Measurements from ENCODE around the gene DNAH14. TPM values are rescaled to one million over a fixed set of nuclear protein-coding genes. Genes with fewer than 3 reads are reported as not detected.
"Not testable (repeated sequence)": the region's sequence is repeated elsewhere in the genome, so short reads cannot be mapped to it uniquely, and the experiment has no call there.

DNAH14 gene
- total RNA-seq, 3 donors from 2014 or later = 6.1 to 38.6 (median 23.9) TPM

DNA sequence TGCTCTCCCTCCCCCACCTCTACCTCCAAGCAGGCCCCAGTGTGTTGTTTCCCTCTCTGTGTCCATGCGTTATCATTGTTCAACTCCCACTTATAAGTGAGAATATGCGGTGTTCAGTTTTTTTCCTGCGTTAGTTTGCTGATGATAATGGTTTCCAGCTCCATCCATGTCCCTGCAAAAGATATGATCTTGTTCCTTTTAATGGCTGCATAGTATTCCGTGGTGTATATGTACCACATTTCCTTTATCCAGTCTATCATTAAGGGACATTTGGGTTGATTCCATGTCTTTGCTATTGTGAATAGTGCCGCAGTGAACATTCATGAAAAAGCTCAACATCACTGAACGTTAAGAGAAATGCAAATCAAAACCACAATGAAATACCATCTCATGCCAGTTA, 58.6 kb downstream of the DNAH14 start:
- H3K27me3 ChIP-seq = no peaks in the 10 kb centered on the region
- no peaks in the 10 kb centered on the region for H3K4me1 ChIP-seq
- H3K27ac ChIP-seq = no peak overlapping the region
- no peak overlapping the region for H3K4me3 ChIP-seq
- DNase-seq (ENCODE audit: low spot score in 2 of 2) = no peak
- TF ChIP-seq POLR2A (IDR thresholded peaks at IDR 0.05) (no peak), POLR2AphosphoS5 (IDR thresholded peaks at IDR 0.05) (no peak)
- TF ChIP-seq, protein P1, sequence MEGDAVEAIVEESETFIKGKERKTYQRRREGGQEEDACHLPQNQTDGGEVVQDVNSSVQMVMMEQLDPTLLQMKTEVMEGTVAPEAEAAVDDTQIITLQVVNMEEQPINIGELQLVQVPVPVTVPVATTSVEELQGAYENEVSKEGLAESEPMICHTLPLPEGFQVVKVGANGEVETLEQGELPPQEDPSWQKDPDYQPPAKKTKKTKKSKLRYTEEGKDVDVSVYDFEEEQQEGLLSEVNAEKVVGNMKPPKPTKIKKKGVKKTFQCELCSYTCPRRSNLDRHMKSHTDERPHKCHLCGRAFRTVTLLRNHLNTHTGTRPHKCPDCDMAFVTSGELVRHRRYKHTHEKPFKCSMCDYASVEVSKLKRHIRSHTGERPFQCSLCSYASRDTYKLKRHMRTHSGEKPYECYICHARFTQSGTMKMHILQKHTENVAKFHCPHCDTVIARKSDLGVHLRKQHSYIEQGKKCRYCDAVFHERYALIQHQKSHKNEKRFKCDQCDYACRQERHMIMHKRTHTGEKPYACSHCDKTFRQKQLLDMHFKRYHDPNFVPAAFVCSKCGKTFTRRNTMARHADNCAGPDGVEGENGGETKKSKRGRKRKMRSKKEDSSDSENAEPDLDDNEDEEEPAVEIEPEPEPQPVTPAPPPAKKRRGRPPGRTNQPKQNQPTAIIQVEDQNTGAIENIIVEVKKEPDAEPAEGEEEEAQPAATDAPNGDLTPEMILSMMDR (IDR thresholded peaks at IDR 0.05) = no peak
- intact Hi-C loops (cut with DNase I; ENCODE audit: low total_unique reads) = no loop called here
- H3K36me3 ChIP-seq = no peaks in the 10 kb centered on the region
- H3K9me3 ChIP-seq = peaks cover 0 to 7% of the 10 kb centered on the region in 2 donors

GRCh38 chr1:224989615-224990014, 60.1 kb downstream of the DNAH14 start:
- intact Hi-C loops (cut with DNase I; ENCODE audit: low total_unique reads) = no loop called here
- TF ChIP-seq POLR2AphosphoS5 (IDR thresholded peaks at IDR 0.05) (no peak), POLR2A (IDR thresholded peaks at IDR 0.05) (no peak)
- TF ChIP-seq, protein P1 (IDR thresholded peaks at IDR 0.05) = no peak
- DNase-seq (ENCODE audit: low spot score in 2 of 2) = no peak
- H3K27me3 ChIP-seq = no peaks in the 10 kb centered on the region
- no peak overlapping the region for H3K27ac ChIP-seq
- peaks cover 0 to 9% of the 10 kb centered on the region in 2 donors for H3K9me3 ChIP-seq
- H3K4me3 ChIP-seq = no peak overlapping the region
- H3K36me3 ChIP-seq = no peaks in the 10 kb centered on the region
- H3K4me1 ChIP-seq = no peaks in the 10 kb centered on the region

DNA sequence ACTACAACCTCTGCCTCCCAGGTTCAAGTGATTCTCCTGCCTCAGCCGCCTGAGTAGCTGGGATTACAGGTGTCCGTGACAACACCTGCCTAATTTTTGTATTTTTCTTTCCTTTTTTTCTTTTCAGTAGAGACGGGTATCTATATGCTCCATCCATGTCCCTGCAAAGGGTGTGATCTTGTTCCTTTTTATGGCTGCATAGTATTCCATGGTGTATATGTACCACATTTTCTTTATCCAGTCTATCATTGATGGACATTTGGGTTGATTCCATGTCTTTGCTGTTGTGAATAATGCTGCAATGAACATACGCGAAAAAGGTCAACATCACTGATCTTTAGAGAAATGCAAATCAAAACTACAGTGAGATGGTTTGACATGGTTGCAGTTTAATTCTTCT, 62.1 kb downstream of the DNAH14 start:
- H3K27ac ChIP-seq; DNase-seq (ENCODE audit: low spot score in 2 of 2); H3K27me3 ChIP-seq; H3K4me1 ChIP-seq; H3K4me3 ChIP-seq; intact Hi-C loops (cut with DNase I; ENCODE audit: low total_unique reads); H3K36me3 ChIP-seq: not testable (repeated sequence)
- peaks cover 9 to 18% of the 10 kb centered on the region in 2 donors for H3K9me3 ChIP-seq

DNA sequence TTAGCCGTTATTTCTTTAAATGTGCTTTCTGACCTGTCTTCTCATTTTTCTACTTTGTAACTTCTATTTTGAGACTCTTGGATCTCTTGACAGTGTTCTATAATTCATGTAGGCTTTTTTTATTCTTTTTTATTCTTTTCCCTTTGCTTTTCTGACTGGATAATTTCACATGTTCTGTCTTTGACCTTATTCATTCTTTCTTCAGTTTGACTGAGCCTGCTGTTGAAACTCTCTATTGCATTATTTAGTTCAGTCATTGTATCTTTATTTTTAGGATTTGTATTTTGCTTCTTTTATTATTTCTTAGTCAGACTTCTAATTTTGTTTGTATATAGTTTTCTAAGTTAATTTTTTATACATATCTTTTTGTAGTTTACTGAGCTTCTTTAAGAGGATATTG, 66.1 kb downstream of the DNAH14 start:
- intact Hi-C loops (cut with DNase I; ENCODE audit: low total_unique reads) = no loop called here
- TF ChIP-seq, protein P1 (IDR thresholded peaks at IDR 0.05) = no peak
- TF ChIP-seq POLR2AphosphoS5 (IDR thresholded peaks at IDR 0.05) (no peak), POLR2A (IDR thresholded peaks at IDR 0.05) (no peak)
- no peaks in the 10 kb centered on the region for H3K36me3 ChIP-seq

DNA sequence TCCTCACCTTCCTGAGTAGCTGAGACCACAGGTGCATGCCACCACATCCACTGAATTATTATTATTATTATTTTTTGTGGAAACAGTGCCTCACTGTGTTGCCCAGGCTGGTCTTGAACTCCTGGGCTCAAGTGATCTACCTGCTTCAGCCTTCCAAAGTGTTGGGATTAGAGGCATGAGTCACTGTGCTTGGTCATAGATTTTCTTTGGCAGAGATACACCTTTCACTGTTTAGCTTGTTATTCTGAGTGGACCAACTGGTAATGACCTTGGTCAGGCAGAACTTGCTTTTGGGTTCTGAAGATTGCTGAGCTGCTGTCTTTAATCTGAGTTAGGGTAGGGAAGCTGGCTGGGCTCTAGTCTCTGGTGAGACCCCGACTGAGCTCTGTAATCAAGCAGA, 66.8 kb downstream of the DNAH14 start:
- no peaks in the 10 kb centered on the region for H3K27me3 ChIP-seq
- intact Hi-C loops (cut with DNase I; ENCODE audit: low total_unique reads) = no loop called here
- no peak for DNase-seq (ENCODE audit: low spot score in 2 of 2)
- H3K27ac ChIP-seq = no peak overlapping the region
- TF ChIP-seq POLR2A (IDR thresholded peaks at IDR 0.05) = no peak
- TF ChIP-seq POLR2AphosphoS5 (IDR thresholded peaks at IDR 0.05) = no peak
- TF ChIP-seq, protein P1 (IDR thresholded peaks at IDR 0.05) = no peak
- H3K36me3 ChIP-seq = no peaks in the 10 kb centered on the region
- H3K4me1 ChIP-seq = no peaks in the 10 kb centered on the region
- H3K4me3 ChIP-seq = no peak overlapping the region
- H3K9me3 ChIP-seq = peaks cover 12 to 26% of the 10 kb centered on the region in 2 donors

More for the DNA sequence above, 66.1 kb downstream of the DNAH14 start:
- H3K27me3 ChIP-seq = no peaks in the 10 kb centered on the region
- no peak overlapping the region for H3K4me3 ChIP-seq
- H3K27ac ChIP-seq = no peak overlapping the region
- no peaks in the 10 kb centered on the region for H3K4me1 ChIP-seq
- DNase-seq (ENCODE audit: low spot score in 2 of 2) = no peak
- peaks cover 12 to 26% of the 10 kb centered on the region in 2 donors for H3K9me3 ChIP-seq

- no peak overlapping the region for H3K4me3 ChIP-seq
- intact Hi-C loops (cut with DNase I; ENCODE audit: low total_unique reads) = no loop called here
- no peak for DNase-seq (ENCODE audit: low spot score in 2 of 2)
- no peak overlapping the region for H3K27ac ChIP-seq
- no peaks in the 10 kb centered on the region for H3K4me1 ChIP-seq
- peaks cover 12 to 26% of the 10 kb centered on the region in 2 donors for H3K9me3 ChIP-seq
- H3K36me3 ChIP-seq = no peaks in the 10 kb centered on the region
- H3K27me3 ChIP-seq = no peaks in the 10 kb centered on the region
- TF ChIP-seq POLR2AphosphoS5 (IDR thresholded peaks at IDR 0.05) (no peak), POLR2A (IDR thresholded peaks at IDR 0.05) (no peak)
- TF ChIP-seq, protein P1 (IDR thresholded peaks at IDR 0.05) = no peak
These were observed 68.7 kb downstream of the DNAH14 start for GRCh38 chr1:224998185-224998584.

Measured in breast epithelium (tissue), 4 donors.